IPS DF 4.7 (cell line): ENCODE measurements around the gene WDR83.
"Not testable (repeated sequence)": the region's sequence is repeated elsewhere in the genome, so short reads cannot be mapped to it uniquely, and the experiment has no call there.

Experiments used
- DNase-seq: peaks from one replicate; pipeline ENCODE4 v3.0.0-alpha.2; 2013; ENCODE audit warnings: low spot score; ENCODE audit errors: extremely low read depth

WDR83 gene

DNA sequence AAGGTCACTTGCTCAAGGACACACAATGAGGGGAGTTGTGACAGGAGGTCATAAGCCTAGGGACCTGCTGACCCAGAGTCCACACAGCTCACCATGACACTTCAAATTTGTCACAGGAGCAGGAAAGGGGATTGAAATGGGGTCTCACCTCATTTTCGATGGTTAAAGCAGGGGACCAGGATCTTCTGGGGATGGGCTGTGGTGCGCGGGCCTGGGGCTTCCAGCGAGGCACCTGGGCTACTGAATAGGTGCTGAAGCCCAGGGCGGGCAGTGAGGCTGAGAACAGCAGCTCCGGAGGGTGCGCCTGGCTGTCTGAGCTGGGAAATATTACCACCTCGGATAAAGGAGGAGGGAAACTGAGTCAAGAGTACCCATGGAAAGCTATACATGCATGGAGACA lies 11.1 kb upstream of the WDR83 start:
- no peak for DNase-seq

DNA sequence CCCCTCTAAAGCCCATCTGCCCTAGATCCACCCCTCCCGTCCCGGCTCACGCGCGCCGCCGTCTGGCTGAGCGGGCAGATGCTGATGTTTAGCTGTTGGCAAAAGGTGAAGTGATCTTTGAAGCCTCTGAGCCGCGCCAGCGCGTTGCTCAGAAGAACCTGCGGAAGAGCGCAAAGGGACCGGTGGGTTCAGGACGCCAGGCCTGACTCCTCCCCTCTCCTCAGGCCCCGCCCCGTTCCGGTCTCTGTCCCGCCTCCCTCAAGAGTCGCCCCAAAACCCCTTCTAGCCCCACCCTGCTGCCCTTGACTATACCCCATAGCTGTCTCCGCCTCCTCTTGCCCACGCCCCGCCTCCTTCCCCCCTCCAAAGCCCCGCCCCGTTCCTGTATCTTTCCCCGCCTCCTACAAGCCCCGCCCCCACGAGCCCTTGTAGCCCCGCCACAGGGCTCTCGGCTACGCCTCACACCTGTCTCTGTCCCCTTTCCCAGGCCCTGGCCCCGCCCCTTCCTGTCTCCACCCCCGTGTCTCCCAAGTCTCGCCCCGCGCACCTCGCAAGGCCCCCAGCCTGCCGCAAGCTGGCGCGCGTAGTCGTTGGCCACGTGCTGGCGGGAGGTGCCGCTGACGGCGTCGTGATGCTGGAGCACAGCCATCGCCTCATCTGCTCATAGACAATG lies 9.6 kb upstream of the WDR83 start:
- DNase-seq: no peak

DNA sequence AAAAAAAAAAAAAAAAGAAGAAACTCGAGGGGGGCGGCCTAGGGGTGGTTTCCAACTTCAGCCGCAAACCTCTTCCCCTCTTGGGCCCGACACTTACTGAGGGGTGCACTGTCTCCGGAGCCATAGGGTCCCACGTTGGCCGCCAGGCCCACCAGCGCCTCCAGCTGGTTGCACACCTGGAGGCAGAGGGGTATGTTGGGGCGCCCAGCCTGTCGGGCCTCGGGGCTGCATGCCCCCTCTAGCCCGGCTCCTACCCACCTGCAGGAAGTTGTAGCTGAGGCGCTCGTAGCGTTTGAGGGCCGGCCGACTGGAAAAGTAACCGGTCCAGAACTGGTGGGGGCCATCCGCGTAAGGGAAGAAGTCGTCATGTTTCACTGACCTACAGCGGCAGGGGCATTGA lies 8.6 kb upstream of the WDR83 start:
- DNase-seq: no peak

DNA sequence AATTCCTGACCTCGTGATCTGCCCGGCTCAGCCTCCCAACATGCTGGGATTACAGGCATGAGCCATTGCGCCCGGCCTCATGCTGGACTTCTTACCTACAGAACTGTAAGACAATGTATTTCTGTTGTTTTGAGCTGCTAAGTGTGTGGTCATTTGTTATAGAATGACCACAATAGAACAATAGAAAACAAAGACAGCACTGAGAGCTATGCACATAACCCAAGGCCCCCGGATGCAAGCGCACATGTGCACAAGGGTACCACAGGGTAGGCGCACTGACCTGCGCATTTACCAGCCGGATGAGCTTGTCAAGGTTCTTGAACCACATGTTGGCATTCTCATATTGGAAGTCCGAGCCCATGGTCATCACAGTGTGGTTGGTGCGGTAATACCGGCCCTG lies 5.6 kb upstream of the WDR83 start:
- DNase-seq: no peak

DNA sequence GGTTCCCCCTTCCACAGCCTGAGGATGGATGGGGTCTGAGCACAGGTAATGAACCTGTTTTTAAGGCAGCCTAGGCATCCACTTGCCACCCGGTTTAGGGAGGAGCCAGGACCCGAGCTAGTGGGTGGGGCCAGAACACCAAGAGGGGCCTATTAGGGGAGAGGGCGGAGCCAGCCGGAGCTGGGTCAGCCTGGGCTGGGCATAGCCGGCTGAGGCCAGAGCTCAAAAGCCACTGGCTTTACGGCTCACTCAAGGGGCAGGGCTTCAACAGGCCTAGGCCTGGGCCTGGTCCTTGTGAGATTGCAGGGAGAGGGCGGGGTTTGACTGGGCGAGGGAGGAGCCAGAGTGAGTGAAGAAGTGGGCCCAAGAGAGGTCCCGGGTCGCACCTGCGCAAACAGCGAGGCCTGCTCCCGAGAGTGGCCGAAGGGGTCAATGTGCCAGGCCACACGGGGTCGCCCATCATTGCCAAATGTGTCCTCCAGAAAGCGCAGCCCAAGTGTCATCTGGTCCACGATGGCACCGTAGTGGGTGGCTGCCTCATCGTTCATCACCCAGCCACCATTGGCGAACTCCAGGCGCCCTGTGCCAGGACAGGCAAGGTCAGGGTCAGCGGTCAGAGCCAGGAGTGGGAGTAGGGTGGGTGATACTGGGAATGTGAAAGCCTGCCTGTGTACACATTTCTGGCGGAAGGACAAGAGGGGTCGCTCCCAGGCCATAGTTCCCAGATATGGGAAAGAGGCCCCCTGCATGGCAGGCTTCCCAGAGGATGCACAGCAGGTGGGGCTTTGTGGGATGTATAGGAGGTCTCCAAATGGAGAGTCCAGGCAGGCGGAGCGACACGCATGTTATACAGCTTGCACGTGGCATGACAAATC lies 2.0 kb upstream of the WDR83 start:
- DNase-seq: peak; percentile 83

DNA sequence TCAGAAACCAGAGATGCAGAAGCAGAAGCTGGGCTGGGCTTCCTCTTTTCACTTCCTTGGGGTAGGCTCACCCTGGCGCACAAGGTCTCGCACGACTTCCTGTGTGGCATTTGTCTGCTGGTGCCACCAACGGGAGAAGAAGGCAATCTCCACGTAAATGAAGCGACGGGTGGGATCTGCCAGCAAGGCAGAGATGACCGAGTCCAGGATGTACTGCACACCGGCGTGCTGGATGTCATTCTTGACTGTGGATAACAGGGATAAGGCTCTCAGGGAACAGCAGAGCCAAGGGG lies 1.4 kb upstream of the WDR83 start:
- no peak for DNase-seq

DNA sequence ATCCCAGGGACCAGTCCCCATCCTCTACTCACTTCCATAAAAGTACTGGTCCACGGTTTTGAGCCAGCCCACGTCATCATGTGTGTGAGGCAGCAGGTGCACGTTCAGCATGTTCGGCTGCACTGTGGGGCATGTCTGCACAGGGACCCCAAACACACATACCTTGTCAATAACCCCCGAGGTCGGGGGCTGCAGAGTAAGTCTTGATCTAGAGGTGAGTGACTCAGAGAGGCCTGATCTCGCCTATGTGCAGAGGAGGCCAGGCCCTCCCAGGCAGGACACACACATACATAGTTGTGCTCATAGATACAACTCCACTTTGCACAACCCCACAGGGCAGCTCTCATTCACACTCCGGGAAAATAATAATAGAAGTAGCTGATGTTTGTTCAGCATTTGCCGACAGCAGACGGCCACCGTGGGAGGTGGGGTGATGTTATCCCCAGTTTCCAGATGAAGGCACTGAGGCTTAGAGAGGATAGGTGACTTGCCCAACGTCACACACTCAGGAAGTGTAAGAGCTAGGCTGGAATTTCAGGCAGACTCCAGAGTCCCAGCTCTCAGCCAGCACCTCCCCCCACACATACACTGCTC lies 839 bp upstream of the WDR83 start:
- no peak for DNase-seq

DNA sequence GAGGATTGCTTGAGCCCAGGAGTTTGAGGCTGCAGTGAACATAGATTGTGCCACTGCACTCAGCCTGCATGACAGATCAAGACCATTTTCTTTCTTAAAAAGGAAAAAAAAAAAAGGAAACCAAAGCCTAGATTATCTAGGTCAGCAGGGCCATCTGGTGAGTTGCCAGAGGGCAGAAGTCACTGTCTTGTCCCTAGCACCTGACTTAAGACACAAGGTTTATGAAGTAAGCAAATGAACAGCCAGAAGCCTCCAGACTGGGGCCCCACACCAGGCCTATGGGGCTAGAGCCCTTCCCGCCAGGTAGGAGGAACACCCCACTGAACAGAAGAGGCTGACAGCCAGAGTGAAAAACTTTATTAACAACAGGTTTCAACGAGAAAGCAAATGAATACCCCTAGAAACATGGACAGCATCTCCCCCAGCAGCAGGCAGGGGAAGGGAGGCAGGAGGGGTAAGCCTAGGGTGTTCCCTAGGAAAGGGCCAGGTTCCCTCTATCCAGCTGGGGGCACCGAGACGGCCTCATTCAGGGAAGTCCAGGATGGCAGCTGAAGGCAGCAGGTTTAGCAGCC lies 1.2 kb downstream of the WDR83 start:
- DNase-seq: no peak

DNA sequence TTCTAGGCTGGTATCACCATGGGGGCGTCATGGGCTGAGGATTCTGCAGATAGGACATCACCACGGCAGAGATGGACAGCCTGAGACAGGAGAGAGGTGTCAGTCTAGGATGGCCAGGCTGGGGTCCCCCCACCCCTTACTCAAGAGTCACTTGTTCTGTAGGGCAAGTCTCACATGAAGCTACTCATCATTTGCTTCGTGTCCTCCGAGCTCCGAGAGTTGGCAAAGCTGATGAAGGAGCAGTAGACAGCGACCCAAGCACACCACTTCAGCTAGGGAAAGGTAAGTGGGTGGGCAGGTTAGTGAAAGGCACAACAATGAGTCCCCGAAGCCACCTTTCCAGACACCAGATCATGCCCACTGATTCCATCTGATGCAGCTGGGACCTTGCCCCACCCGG lies 1.7 kb downstream of the WDR83 start:
- no peak for DNase-seq

DNA sequence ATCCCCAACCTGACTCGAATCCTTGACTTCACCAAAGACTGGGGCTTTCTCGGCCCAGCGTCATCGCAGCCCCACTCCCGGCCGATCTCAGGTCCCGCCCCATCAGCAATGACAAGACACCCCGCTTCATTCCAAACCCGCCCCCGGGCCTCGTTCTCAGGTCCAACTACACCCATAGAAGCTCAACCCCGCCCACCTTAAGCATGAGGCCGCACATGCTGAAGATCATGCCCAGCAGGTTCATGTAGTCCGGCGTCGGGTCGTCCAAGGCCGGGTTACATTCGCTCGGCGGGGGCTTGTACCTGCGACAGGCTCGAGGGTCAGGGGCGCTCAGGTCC lies 2.3 kb downstream of the WDR83 start:
- no peak for DNase-seq

DNA sequence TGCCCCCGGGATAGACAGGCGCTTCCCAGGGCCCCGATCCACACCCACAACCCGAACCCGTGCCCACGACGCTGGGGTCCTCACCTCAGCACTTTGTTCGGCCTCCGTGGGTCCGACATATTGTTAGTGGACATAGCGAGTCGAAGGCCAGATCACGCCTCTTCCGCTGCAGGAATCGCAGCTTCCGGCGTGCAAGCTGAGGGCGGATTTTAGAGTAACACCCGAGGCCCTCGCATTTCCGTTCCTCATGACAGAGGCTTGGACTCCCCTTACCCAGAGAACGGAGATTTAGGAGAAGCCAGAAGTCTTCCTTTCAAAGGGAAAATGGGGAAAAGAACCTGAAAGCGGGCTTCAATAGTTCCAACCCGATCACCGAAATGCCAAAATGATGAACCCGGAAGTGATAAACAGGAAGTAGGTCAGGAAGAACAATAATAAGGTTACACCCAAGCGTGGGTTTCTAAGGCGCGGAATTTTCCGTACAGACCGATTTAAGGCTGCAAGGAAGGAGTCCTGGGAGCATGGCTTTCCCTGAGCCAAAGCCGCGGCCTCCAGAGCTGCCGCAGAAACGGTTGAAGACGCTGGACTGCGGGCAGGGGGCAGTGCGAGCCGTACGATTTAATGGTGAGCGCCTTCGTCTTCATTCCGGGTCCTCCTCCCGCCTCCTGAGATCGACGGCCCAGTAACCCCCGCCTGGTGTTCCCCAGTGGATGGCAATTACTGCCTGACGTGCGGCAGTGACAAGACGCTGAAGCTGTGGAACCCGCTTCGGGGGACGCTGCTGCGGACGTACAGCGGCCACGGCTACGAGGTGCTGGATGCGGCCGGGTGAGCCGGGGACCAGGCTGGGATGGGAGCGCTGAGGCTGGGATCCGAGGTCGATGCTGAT lies 2.9 kb downstream of the WDR83 start:
- no peak for DNase-seq

DNA sequence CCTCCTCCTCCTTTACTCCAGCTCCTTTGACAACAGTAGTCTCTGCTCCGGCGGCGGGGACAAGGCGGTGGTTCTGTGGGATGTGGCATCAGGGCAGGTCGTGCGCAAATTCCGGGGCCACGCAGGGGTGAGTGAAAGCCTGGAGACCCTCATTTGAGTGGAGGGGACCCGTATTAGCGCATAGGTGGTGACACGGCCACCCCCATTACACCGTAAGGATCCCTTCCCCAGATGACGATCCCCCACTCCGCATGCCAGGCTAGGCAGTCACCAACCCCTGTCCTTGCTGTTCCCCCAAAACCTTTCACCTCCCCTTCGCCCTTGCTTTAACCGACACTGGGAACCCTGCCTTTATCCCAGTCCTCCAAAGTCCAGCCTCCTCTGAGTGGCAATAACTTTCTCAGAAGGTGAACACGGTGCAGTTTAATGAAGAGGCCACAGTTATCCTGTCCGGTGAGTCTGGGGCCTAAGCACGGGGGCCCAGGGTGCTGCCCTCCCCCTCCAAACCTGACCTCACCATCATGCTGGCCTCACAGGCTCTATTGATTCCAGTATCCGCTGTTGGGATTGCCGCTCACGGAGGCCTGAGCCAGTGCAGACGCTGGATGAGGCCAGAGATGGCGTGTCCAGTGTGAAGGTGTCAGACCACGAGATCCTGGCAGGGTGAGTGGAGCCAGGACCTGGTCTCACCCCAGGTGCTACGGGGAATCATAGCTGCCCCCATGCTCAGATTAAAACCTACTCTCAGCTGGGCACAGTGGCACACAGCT lies 3.7 kb downstream of the WDR83 start:
- no peak for DNase-seq

DNA sequence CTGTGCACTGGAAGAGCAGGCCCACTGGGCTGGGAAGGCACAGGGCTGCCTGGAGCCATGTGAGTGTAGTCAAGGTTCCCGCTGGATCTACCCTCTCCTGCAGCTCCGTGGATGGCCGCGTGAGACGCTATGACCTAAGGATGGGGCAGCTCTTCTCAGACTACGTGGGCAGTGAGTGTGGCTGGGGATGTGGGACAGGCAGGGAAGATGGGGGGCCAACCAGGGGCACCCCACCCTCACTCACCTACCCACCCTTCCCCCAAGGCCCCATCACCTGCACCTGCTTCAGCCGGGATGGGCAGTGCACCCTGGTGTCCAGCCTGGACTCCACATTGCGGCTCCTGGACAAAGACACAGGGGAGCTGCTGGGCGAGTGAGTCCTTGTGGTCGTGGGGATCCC lies 6.1 kb downstream of the WDR83 start:
- DNase-seq: no peak

DNA sequence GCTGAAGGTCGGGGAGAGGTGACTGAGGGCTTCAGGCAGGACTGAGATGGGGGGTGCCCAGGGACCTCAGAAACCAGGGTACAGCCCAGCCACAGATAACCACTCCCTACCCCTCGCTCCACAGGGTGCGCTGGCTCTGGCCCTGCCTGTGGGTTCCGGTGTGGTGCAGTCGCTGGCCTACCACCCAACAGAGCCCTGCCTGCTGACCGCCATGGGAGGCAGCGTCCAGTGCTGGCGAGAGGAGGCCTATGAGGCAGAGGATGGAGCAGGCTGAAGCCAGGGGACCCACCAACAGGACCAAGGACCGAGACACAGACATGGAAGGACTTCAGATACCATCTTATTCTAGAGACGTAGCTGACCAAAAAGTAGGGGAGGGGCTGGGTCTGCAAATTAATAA lies 8.8 kb downstream of the WDR83 start:
- DNase-seq: no peak

DNA sequence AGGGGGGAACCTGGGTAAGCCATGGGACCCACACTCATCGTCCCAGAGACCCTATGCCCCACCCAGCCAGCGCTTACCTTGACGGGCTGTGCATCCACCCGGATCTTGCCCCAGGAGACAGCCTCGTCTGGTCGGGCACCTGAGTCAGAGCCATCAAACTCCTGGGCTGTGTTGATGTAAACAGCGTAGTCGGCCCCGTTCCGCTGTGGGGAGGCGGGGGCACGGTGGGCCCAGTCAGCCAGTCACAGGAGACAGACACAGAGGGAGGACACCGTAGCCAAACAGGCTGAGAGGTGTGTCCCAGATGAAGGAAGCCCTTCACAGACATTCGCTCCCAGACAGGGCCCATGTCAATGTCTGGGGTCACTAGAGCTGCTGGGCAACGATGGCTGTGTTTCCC lies 9.3 kb downstream of the WDR83 start:
- no peak for DNase-seq

DNA sequence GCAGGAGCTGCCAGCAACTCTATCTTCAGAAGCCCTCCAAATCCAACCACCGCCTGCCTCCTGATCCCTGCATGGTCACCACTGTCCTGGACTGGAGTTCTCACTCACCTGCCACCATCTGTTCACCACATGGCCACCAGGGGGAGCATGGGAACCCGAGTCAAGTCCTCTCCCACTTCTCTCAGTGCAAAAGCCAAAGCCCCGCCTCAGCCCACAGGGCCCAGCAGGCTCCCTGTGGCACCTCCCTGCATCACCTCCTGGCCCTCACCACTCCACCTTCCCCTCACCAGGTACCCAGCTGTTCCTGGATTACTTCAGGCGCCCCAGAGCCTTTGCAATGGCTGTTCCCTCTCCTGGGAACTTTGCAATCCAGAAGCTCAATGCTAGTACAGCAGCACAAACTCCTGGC lies 9.8 kb downstream of the WDR83 start:
- no peak for DNase-seq

DNA sequence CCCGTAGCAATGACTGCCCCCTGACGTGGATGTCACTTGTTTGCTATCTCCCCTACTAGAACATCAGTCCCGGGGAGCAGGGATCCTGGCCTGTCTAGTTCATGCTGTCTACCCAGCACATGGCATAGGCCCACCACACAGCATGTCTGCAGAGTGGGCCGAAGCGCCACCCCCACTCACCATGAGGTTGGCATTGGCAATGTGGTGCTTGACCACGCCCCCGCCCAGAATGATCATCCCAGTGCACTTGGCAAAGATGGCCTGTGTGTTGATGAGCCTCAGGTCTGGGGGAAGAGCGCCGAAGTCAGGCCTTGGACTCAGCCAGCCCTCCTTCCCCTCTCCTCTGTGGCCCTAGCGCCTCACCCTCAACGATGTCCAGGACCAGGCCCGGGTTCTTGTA lies 10.3 kb downstream of the WDR83 start:
- DNase-seq: no peak

DNA sequence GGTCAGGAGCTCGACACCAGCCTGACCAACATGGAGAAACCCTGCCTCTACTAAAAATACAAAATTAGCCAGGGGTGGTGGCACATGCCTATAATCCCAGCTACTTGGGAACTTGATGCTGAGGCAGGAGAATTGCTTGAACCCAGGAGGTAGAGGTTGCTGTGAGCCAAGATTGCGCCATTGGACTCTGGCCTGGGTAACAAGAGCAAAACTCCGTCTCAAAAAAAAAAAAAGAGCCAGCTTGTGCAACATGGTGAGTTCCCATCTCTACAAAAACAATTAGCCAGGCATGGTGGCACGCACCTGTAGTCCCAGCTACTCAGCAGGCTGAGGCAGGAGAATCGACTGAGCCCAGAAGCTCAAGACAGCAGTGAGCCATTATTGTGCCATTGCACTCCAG lies 11.4 kb downstream of the WDR83 start:
- DNase-seq: not testable (repeated sequence)

DNA sequence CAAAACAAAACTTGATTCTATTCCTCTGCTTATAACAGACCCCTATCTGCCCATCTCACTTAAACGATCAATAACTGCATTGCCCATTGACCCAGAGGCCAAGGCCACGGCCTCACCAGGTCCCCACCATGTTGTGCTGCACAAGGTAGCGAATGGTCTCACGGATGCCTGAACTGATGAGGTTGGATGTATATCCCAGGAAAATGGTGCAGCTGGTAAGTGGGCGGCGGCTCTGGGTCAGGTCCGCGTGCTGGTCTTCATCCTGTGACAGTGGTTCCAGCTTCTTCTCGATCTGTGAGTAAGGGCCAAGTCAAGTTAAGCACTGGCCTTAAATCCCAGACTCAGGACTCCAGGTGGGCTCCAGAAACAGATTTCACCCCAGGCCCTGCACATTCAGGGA lies 13.4 kb downstream of the WDR83 start:
- DNase-seq: no peak

DNA sequence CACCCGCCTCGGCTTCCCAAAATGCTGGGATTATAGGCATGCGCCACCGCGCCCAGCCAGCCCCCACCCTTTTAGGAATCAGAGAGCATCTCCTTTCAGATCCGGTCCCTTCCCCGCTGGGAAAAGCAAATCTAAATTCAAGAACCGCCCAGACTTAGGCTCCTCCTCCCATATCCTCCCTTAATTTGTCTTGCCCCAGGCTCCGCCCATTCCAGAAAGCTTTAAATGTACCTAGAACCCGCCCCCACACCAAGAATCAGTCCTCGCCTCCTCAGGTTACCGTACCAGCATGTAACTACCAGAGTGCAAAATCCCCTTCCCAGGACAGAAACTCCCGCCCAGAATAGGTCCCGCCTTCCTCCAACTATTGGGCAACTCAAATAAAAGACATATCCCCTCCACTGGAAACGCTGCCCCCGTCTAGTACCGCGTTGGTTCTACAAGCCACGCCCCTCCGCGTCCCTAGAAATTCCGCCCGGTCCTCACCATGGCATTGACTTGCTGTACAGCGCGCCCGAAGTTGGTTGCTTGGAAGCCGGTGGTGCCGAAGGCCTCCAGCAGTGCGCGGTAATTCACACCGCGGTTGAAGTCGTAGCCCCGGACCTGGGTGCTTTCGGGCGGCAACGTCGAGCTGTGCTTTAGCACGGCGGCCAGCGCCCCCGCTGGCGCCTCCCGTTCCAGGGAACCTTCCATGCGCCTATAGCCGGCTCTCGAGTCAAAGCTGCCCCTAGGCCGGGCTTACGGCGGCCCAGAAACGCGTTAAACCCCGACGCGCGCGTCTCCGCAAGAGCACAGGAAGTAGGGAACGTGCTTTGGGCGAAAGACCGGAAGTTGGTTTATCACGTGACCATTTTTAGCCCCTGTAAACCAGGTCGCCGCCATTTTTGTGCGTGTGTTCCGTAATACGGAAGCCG lies 14.7 kb downstream of the WDR83 start, which contains the start of gene DHPS:
DHPS (minus strand) TSS at position 807 of the 914 bp plus-strand sequence; CDS start at position 693, 114 bp downstream.
- peak; percentile 94 for DNase-seq
